ENCODE data around the gene VEZT.

- TF ChIP-seq CTCF (IDR thresholded peaks at IDR 0.05): no peak
- TF ChIP-seq POLR2A (IDR thresholded peaks at IDR 0.05): no peak
These were observed 16.4 kb upstream of the VEZT start for GRCh38 chr12:95201056-95201670.
